Type B pancreatic cell (in vitro differentiated cells): ENCODE data around the gene IQCF6. TPM values are rescaled to one million over a fixed set of nuclear protein-coding genes. Genes with fewer than 3 reads are reported as not detected.
"Not testable (repeated sequence)": the region's sequence is repeated elsewhere in the genome, so short reads cannot be mapped to it uniquely, and the experiment has no call there.

Experiments
- DNase-seq: peaks from one replicate; pipeline ENCODE4 v3.0.0; 2021; ENCODE audit warnings: mixed read lengths; ENCODE audit not compliant: unreplicated experiment; ENCODE audit errors: extremely low spot score
- H3K27ac Mint-ChIP-seq: 2 replicates; pipeline ENCODE4 v1.8.0; 2021; ENCODE audit warnings: mild to moderate bottlenecking, mixed read lengths
- H3K27me3 Mint-ChIP-seq: 2 replicates; pipeline ENCODE4 v1.8.0; 2021; ENCODE audit warnings: mixed read lengths
- H3K36me3 Mint-ChIP-seq: 2 replicates; pipeline ENCODE4 v1.8.0; 2021; ENCODE audit warnings: mixed read lengths
- H3K4me1 Mint-ChIP-seq: one replicate; pipeline ENCODE4 v1.8.0; 2021; ENCODE audit warnings: mixed read lengths; ENCODE audit not compliant: unreplicated experiment
- H3K4me3 Mint-ChIP-seq: 2 replicates; pipeline ENCODE4 v1.8.0; 2021; ENCODE audit warnings: mild to moderate bottlenecking, mixed read lengths
- H3K9me3 Mint-ChIP-seq: 2 replicates; pipeline ENCODE4 v1.8.0; 2021; ENCODE audit warnings: mixed read lengths
- CTCF ChIP-seq: fragments of 200-600 bp; sonication (generic); conservative IDR thresholded peaks from 2 replicates; pipeline ENCODE4 v1.5.0; 2021; ENCODE audit warnings: antibody characterized with exemption, mild to moderate bottlenecking
- total RNA-seq: library from RNA; stranded (reverse); gene quantifications from 2 replicates; pipeline ENCODE4 v1.2.1, GENCODE V29; 2021; ENCODE audit warnings: low replicate concordance

The IQCF6 gene
- total RNA-seq, 1 donor from 2014 or later, result not detected

- no peak for DNase-seq
- Mint-ChIP-seq H3K27ac (no peak overlapping the region), H3K27me3 (peaks cover 25% of the 10 kb centered on the region), H3K36me3 (no peaks in the 10 kb centered on the region), H3K4me3 (no peak overlapping the region), H3K9me3 (no peaks in the 10 kb centered on the region), H3K4me1 (no peaks in the 10 kb centered on the region)
- no peak for TF ChIP-seq CTCF
These were observed 1.1 kb downstream of the IQCF6 start for GRCh38 chr3:51777985-51778384.

- Mint-ChIP-seq H3K27ac (no peak overlapping the region), H3K4me1 (no peaks in the 10 kb centered on the region), H3K36me3 (no peaks in the 10 kb centered on the region), H3K27me3 (peaks cover 43% of the 10 kb centered on the region), H3K4me3 (no peak overlapping the region), H3K9me3 (no peaks in the 10 kb centered on the region)
- TF ChIP-seq CTCF, result no peak
- no peak for DNase-seq
These were observed 5.4 kb downstream of the IQCF6 start for GRCh38 chr3:51773529-51774056.

GRCh38 chr3:51759203-51759602, 19.8 kb downstream of the IQCF6 start:
- no peak for TF ChIP-seq CTCF
- Mint-ChIP-seq H3K4me3 (no peak overlapping the region), H3K27me3 (peaks cover 11% of the 10 kb centered on the region), H3K9me3 (peaks cover 7% of the 10 kb centered on the region), H3K27ac (no peak overlapping the region), H3K36me3 (no peaks in the 10 kb centered on the region), H3K4me1 (no peaks in the 10 kb centered on the region)
- no peak for DNase-seq

GRCh38 chr3:51753763-51754750, 25.0 kb downstream of the IQCF6 start:
- not testable (repeated sequence) for H3K4me3 Mint-ChIP-seq, H3K36me3 Mint-ChIP-seq, H3K9me3 Mint-ChIP-seq, H3K27ac Mint-ChIP-seq, DNase-seq, H3K4me1 Mint-ChIP-seq
- peaks cover 11% of the 10 kb centered on the region for H3K27me3 Mint-ChIP-seq

- Mint-ChIP-seq H3K27me3 (peaks cover 4% of the 10 kb centered on the region), H3K4me3 (no peak overlapping the region), H3K27ac (no peak overlapping the region), H3K9me3 (peaks cover 3% of the 10 kb centered on the region), H3K36me3 (no peaks in the 10 kb centered on the region), H3K4me1 (no peaks in the 10 kb centered on the region)
- TF ChIP-seq CTCF, result no peak
- DNase-seq, result no peak
These were observed 27.8 kb downstream of the IQCF6 start for GRCh38 chr3:51751287-51751686.

- Mint-ChIP-seq H3K4me3 (no peak overlapping the region), H3K27me3 (no peaks in the 10 kb centered on the region), H3K4me1 (no peaks in the 10 kb centered on the region), H3K9me3 (no peaks in the 10 kb centered on the region), H3K36me3 (no peaks in the 10 kb centered on the region), H3K27ac (no peak overlapping the region)
- DNase-seq, result no peak
- no peak for TF ChIP-seq CTCF
These were observed 28.2 kb downstream of the IQCF6 start for GRCh38 chr3:51750878-51751277.
